ENCODE measurements around the gene CDK19.

The CDK19 gene

GRCh38 chr6:110654096-110654820 lies 161.0 kb downstream of the CDK19 start:
- no peak for TF ChIP-seq CTCF (IDR thresholded peaks at IDR 0.05; ENCODE audit: borderline replicate concordance, insufficient read depth, low read depth, low read length)
- no peak overlapping the region for H3K4me3 ChIP-seq (ENCODE audit: low read depth, low read length)

- no peak for TF ChIP-seq CTCF (IDR thresholded peaks at IDR 0.05; ENCODE audit: borderline replicate concordance, insufficient read depth, low read depth, low read length)
- H3K4me3 ChIP-seq (ENCODE audit: low read depth, low read length), result no peak overlapping the region
Measured at GRCh38 chr6:110653381-110653780, 161.9 kb downstream of the CDK19 start.

- no peak overlapping the region for H3K4me3 ChIP-seq (ENCODE audit: low read depth, low read length)
- no peak for TF ChIP-seq CTCF (IDR thresholded peaks at IDR 0.05; ENCODE audit: borderline replicate concordance, insufficient read depth, low read depth, low read length)
Measured at GRCh38 chr6:110652520-110652919, 162.7 kb downstream of the CDK19 start.

GRCh38 chr6:110650755-110651154 lies 164.5 kb downstream of the CDK19 start:
- TF ChIP-seq CTCF (IDR thresholded peaks at IDR 0.05; ENCODE audit: borderline replicate concordance, insufficient read depth, low read depth, low read length), result no peak

GRCh38 chr6:110649704-110650103 lies 165.6 kb downstream of the CDK19 start:
- no peak for TF ChIP-seq CTCF (IDR thresholded peaks at IDR 0.05; ENCODE audit: borderline replicate concordance, insufficient read depth, low read depth, low read length)
- no peak overlapping the region for H3K4me3 ChIP-seq (ENCODE audit: low read depth, low read length)

More at GRCh38 chr6:110650755-110651154, 164.5 kb downstream of the CDK19 start:
- no peak overlapping the region for H3K4me3 ChIP-seq (ENCODE audit: low read depth, low read length)

GRCh38 chr6:110646951-110647910 lies 168.0 kb downstream of the CDK19 start:
- TF ChIP-seq CTCF (IDR thresholded peaks at IDR 0.05; ENCODE audit: borderline replicate concordance, insufficient read depth, low read depth, low read length), result peak; percentile 36

More at GRCh38 chr6:110646951-110647910, 168.0 kb downstream of the CDK19 start:
- no peak overlapping the region for H3K4me3 ChIP-seq (ENCODE audit: low read depth, low read length)
